ENCODE measurements around the gene SUCO.

GRCh38 chr1:172657586-172657985 lies 124.6 kb downstream of the SUCO start:
- no peak for TF ChIP-seq POLR2A (IDR thresholded peaks at IDR 0.05)
- TF ChIP-seq, protein P1, sequence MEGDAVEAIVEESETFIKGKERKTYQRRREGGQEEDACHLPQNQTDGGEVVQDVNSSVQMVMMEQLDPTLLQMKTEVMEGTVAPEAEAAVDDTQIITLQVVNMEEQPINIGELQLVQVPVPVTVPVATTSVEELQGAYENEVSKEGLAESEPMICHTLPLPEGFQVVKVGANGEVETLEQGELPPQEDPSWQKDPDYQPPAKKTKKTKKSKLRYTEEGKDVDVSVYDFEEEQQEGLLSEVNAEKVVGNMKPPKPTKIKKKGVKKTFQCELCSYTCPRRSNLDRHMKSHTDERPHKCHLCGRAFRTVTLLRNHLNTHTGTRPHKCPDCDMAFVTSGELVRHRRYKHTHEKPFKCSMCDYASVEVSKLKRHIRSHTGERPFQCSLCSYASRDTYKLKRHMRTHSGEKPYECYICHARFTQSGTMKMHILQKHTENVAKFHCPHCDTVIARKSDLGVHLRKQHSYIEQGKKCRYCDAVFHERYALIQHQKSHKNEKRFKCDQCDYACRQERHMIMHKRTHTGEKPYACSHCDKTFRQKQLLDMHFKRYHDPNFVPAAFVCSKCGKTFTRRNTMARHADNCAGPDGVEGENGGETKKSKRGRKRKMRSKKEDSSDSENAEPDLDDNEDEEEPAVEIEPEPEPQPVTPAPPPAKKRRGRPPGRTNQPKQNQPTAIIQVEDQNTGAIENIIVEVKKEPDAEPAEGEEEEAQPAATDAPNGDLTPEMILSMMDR (IDR thresholded peaks at IDR 0.05): no peak

Measured in uterus (tissue), 2 donors.